ENCODE data around the gene CLNS1A.
"Not testable (repeated sequence)": the region's sequence is repeated elsewhere in the genome, so short reads cannot be mapped to it uniquely, and the experiment has no call there.

Gene CLNS1A

DNA sequence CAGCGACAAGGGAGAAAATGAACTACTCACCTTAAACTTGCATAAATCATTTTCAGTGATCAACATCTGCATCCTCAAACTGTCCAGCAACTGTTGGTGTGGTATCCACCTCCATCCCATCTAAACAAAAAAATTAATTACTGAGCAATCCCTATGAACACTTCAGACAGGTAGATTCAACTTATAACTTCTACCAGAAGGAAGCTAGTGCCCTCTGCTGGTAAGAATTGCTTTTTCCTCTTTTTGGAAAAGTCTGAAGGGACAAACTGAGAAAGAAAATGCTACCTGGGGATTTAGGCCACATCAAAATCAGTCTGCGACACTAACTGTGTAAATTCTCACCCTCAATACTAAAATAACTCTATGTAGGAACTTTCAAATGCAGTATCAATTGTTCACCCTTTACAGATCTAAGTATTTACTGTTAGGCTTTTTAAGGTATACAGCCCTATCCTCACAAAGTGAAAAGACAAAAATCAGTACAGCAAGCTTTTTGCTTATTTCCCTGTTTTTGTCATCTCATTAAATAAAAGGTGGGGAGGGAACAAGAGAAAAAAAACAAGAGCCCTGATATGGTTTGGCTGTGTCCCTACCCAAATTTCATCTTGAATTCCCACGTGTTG lies 17.9 kb downstream of the CLNS1A start:
- no peak for DNase-seq (ENCODE audit: low read depth)

- no peak for DNase-seq (ENCODE audit: low read depth)
These were observed 19.7 kb downstream of the CLNS1A start for GRCh38 chr11:77617892-77618291.

- no peak for DNase-seq (ENCODE audit: low read depth)
These were observed 25.7 kb downstream of the CLNS1A start for GRCh38 chr11:77611921-77612320.

- no peak for DNase-seq (ENCODE audit: low read depth)
These were observed 28.4 kb downstream of the CLNS1A start for GRCh38 chr11:77609234-77609633.

GRCh38 chr11:77604281-77604680 lies 33.3 kb downstream of the CLNS1A start:
- no peak for DNase-seq (ENCODE audit: low read depth)

- no peak for DNase-seq (ENCODE audit: low read depth)
These were observed 35.1 kb downstream of the CLNS1A start for GRCh38 chr11:77602381-77603088.

DNA sequence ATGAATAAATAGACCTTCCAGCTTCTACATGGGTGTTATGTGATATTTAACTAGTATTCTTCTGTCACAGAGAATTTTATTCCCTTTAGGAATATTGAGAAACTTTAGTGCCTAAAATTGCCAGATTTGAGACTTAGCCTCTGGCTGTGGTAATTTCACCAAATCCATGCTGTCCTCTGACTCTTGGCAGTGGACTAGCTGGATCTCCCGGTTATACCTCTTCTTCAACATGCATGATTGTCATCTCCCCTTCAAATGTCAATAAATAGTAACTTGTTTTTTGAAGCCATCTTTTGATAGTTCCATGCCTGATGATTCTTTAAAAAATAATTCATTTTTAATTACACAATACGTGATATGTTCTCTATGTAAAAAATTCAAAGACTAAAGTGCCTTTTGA lies 39.4 kb downstream of the CLNS1A start:
- no peak for DNase-seq (ENCODE audit: low read depth)

GRCh38 chr11:77596626-77597025 lies 41.0 kb downstream of the CLNS1A start:
- no peak for DNase-seq (ENCODE audit: low read depth)

- no peak for DNase-seq (ENCODE audit: low read depth)
These were observed 43.7 kb downstream of the CLNS1A start for GRCh38 chr11:77593883-77594282.

- DNase-seq (ENCODE audit: low read depth), result no peak
These were observed 44.9 kb downstream of the CLNS1A start for GRCh38 chr11:77592727-77593126.

DNA sequence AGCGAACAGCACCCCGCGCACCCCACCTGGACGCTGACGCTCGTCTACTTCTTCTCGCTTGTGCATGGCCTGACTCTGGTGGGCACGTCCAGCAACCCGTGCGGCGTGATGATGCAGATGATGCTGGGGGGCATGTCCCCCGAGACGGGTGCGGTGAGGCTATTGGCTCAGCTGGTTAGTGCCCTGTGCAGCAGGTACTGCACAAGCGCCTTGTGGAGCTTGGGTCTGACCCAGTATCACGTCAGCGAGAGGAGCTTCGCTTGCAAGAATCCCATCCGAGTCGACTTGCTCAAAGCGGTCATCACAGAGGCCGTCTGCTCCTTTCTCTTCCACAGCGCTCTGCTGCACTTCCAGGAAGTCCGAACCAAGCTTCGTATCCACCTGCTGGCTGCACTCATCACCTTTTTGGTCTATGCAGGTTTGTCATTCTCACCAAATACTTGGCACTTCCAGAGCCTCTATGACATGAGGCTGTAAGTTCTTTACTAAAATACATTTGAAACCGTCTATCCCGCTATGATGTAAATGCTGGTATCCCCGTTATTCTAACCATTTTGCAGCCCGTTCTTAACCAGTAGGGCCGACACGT lies 47.3 kb downstream of the CLNS1A start:
- DNase-seq (ENCODE audit: low read depth), result no peak

DNA sequence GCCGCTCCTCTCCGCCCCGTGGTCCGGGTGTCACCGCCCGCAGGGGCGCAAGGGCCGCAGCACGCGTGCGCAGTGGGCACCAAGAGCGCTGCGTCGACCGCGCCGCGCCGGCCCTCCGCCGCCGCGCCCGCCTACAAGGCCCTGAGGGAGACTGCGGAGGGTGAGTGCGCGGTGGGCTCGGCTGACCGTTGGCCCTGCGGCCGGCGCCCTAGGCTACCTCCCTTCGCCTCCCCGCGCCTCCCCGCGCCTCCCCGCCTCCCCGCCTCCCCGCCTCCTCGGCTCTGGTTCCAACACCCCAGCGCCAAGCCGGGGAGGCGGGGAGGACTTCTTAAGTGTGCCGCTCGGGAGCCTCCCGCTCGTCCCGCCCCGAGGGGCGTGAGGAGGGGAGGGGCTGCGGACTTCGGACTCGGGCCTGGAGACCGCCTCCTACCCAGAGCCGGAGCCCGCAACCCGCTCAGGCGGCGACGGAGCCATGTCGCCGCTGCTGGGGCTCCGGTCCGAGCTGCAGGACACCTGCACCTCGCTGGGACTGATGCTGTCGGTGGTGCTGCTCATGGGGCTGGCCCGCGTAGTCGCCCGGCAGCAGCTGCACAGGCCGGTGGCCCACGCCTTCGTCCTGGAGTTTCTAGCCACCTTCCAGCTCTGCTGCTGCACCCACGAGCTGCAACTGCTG lies 47.9 kb downstream of the CLNS1A start, which contains the start of gene AQP11:
Gene AQP11 (plus strand): TSS at position 433 of the 673 bp plus-strand sequence. CDS start 40 bp downstream, at position 473.
- DNase-seq (ENCODE audit: low read depth), result peak; percentile 60

DNA sequence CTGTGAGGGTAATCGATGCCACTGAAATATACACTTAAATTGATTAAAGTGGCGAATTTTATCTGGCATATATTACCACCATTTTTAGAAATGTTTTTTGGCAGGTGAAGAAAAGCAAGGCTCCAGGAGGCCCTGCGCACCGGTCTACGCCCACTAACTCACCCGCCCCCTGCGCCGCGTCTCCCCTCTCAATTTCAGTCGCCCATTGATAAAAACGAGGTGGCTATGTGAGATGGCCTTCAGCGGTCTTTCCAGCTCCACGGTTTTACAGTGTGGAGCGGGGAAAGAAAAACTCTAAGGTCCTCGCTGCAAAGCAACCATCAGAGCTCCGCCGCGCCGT lies 48.4 kb downstream of the CLNS1A start:
- DNase-seq (ENCODE audit: low read depth), result no peak

- DNase-seq (ENCODE audit: low read depth), result no peak
These were observed 56.8 kb downstream of the CLNS1A start for GRCh38 chr11:77580712-77581337.

DNA sequence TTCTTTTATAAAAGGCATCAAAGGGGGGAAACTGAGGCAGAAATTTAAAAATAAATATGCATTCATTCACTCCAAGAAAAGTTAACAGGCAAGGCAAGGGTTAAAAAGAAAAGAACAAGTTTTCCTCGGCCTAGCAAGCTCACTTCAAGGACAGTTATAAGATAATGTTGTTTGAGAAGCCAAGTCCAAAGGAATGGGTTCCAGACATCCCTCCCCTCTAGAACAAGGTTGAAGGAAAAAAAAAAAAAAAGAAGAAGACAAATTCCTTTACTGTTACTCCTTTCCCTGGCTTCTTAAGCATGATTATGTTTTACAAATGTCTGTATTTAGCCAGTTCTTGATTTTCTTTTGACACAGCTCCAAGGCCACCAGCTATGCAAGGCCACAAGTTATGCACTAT lies 62.2 kb downstream of the CLNS1A start:
- DNase-seq (ENCODE audit: low read depth), result not testable (repeated sequence)

- not testable (repeated sequence) for DNase-seq (ENCODE audit: low read depth)
These were observed 66.7 kb downstream of the CLNS1A start for GRCh38 chr11:77570896-77571295.

DNA sequence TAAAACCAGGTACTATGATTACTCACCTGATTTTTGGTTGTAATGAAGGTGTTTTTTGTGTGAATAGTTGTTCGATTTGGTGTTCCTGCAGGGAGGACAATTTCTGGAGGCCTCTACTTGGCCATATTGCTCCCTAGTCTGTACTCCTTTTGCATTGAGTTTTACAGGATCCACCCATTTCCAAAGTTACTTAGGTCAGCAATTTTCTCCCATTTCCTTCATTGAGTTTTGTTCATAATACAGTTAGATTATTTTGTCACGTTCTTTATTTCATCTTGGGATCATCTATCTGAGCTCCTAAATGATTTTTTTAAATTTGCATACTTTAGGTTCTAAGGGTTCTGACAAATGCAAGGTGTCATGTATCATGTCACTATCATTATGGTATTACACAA lies 67.9 kb downstream of the CLNS1A start:
- DNase-seq (ENCODE audit: low read depth), result no peak

DNA sequence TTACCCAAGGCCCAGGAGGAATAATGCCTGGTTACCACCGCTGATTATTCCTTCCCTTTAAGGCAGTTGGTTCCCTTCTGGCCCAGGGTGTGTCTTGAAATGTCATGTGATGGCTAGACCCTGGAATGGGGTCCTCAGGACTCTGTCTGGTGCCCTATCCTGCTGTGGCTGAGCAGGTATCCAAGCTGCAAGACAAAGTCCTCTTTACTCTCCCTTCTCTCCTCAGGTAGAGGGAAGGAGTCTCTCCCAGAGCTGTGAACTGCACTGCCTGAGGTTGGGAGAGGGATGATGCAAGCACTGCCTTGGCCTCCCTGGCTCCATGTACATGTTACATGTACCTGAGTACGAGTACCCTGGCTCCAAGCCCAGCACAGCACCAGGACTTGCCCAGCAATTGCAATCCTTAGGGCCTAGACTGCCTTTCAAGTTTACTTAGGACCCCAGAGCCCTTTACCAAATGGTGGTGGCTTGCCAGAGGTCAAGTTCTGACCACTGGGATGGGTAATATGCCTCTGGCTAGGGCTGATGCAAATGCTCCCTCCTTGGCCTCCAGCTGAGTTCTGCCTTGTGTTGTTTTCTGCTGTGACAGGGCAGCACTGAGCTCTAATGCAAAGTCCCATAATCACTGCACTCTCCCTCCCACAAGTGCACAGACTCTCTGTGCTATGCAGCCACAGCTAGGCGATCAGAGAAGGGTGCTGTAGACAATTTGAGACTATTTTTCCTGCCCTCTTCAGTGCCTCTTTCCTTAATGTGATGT lies 68.5 kb downstream of the CLNS1A start:
- DNase-seq (ENCODE audit: low read depth), result no peak

- DNase-seq (ENCODE audit: low read depth), result no peak
These were observed 69.3 kb downstream of the CLNS1A start for GRCh38 chr11:77568306-77568705.

Measured in stimulated activated CD8-positive, alpha-beta memory T cell treated with anti-CD3 and anti-CD28 coated beads, Interleukin-4, amount 100 ng/mL, for 24 hours (primary cell).